Measurements from ENCODE around the gene AHNAK. TPM values are rescaled to one million over a fixed set of nuclear protein-coding genes. Genes with fewer than 3 reads are reported as not detected.

The AHNAK gene
- total RNA-seq, 4 donors from 2014 or later, result 1,199 to 1,973 (median 1,368) TPM

DNA sequence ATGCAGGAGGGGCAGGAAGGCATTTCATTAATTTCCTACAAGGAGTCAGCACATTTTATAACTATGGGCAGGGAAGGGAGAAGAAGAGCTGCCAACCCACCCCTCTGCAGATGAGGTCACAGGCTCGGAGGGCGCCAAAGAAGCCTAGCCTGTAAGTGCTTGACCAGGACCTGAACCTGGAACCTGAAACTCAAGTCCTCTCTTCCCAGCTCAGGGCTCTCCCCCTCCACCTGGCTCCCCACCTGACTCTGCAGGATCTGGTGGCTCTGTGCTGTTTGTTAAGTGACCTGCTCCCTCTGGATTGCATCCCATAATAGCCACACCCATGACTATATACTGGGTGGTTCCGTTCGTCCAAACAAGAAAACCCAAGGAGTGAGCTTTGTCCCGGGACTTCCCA, 100.5 kb downstream of the AHNAK start:
- TF ChIP-seq, protein P1, sequence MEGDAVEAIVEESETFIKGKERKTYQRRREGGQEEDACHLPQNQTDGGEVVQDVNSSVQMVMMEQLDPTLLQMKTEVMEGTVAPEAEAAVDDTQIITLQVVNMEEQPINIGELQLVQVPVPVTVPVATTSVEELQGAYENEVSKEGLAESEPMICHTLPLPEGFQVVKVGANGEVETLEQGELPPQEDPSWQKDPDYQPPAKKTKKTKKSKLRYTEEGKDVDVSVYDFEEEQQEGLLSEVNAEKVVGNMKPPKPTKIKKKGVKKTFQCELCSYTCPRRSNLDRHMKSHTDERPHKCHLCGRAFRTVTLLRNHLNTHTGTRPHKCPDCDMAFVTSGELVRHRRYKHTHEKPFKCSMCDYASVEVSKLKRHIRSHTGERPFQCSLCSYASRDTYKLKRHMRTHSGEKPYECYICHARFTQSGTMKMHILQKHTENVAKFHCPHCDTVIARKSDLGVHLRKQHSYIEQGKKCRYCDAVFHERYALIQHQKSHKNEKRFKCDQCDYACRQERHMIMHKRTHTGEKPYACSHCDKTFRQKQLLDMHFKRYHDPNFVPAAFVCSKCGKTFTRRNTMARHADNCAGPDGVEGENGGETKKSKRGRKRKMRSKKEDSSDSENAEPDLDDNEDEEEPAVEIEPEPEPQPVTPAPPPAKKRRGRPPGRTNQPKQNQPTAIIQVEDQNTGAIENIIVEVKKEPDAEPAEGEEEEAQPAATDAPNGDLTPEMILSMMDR (IDR thresholded peaks at IDR 0.05; ENCODE audit: low read depth), result no peak

DNA sequence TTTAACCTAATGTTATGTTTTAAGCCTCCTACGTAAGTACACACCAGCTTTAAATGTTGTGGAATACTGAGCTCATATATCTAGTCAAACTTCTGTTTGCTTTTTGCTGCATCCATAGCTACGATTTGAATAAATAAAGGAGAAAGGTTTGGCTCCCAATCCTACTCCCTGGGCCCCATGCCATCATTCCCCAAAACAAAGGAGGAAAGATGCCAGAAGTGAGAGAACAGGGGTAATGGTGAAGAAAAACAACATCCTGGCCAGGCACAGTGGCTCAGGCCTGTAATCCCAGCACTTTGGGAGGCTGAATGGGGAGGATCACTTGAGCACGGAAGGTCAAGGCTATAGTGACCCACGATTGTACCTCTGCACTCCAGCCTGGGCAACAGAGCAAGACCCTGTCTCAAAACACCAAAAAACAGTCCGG, 101.3 kb downstream of the AHNAK start:
- TF ChIP-seq, protein P1 (IDR thresholded peaks at IDR 0.05; ENCODE audit: low read depth), result no peak

DNA sequence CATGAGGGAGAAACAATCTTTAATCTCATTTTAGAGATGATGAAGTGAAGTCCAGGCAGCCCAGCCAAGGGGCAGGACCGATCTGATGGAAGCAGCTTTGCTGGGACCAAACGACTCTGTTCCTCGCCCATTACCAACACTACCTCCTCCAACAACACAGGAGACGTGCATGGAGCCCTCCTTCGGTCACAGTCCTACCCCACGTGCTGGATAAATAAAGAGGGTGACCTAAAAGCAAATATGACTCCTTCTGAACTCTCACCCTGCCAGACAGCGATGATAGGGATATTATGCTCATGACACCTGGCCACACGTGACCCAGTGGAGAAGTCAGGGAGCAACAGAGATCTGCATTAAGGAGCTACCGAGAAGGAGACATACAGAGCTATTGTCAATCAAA, 101.8 kb downstream of the AHNAK start:
- TF ChIP-seq, protein P1 (IDR thresholded peaks at IDR 0.05; ENCODE audit: low read depth), result no peak

DNA sequence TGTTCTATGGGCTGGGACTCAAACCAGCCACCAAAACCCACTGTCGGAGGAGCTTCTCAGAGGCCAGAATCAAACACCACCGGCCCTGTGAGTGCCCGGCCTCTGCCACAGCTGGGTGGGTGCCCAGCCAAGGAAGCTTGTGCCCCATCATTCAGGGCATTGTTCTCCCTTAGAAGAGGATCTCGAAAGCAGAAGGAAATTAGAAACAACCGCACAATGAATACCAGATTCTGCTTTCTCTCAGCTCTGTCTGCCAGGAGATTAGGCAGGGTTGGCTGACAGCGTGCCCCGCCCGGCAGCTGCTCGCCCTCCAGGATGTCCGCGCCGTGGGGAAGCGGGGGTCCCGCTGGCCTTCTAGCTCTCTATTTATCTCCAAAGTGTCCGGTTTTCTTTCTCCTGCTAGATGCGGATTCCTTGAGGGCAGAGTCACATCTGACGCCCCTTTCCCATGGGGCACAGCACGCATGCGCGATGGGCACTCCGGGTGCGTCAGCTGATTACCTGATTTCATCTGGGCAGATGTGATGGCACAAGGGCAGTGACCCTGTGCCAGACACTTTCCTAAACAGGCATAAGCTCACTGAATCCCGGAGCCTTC, 102.3 kb downstream of the AHNAK start:
- TF ChIP-seq, protein P1 (IDR thresholded peaks at IDR 0.05; ENCODE audit: low read depth), result no peak

DNA sequence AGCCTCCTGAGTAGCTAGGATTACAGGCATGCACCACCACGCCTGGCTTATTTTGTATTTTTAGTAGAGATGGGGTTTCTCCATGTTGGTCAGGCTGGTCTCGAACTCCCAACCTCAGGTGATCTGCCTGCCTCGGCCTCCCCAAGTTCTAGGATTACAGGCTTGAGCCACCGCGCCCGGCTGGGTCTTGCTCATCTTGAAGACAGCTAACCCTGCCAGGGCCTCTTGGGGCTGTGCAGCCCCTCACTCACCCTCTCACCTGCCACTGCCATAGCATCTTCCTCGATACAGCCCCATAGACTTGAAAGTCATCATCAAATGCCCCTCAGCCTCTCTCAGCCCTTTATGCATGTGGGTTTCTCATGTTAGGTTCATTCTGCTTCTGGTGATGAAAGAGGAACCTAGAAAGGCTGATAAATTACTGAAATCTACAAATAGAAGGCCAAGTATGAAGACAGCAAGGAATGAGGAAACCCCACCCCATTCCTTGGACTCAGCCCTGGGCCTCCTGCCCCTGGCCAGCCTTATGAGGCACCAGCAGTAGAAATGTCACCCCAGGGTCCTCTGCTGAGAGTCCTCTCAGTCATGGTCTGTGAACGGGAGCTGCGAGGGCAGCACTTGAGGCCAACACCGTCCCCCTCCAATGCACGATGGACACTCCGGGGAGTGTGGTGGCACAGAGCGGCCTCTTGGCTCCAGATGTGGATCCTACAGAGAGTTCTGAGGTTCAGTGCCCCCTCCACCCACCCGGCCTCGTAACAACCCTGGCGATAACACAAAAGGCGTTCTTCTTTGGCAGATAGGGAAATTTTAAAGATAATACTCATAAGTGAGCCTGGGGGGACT, 103.0 kb downstream of the AHNAK start:
- TF ChIP-seq, protein P1 (IDR thresholded peaks at IDR 0.05; ENCODE audit: low read depth), result no peak

DNA sequence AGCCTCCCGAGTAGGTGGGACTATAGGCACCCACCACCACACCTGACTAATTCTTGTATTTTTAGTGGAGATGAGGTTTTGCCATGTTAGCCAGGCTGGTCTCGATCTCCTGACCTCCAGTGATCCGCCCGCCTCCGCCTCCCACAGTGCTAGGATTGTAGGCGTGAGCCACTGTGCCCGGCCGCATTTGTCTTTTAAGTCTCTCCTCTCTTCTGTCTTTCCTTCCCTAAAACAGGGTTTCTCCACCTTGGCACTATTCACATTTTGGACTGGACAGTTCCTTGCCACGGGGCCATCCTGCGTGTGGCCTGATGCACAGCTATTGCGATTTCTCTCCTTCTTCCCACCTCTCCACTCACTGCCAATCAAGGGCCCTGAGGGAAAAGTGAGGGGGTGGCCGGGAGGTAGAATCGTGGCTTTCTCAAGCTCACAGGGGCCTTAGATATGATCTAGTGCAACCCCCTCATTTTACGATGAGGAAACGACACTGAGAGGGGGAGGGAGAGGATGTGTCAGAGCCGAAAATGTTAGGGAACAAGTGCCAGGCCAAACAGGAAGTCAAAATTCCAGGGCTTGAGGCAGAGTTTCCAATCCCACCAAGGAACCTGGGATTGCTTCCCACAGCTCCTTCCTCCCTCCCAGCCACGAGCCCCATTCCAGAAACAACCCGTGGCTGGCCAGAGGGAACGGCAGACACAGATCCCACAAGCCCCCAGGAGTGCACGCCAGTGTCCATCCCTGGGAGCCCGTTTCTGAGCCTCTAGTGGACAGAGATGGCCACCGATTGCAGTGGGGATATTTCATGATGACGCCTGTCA, 106.6 kb downstream of the AHNAK start:
- TF ChIP-seq, protein P1 (IDR thresholded peaks at IDR 0.05; ENCODE audit: low read depth), result no peak

DNA sequence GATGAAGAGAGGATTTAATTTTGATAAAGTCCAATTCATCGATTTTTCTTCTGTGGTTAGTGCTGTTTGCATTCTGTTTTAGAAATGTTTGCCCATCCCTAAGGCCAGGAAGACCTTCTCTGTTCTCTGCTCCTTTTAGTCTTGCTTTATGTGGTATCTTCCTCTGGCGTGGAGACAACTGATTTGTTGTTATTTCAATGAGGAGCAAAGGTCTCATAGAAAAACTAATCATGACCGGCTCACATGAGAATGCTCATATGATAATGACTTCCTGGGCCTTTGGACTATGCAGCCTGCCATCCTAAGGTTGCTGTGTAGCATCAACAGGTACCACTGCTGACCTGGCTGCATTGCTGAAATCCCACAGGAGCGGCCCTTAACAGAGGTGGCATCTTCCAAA, 108.0 kb downstream of the AHNAK start:
- TF ChIP-seq, protein P1 (IDR thresholded peaks at IDR 0.05; ENCODE audit: low read depth), result no peak

Measured in subcutaneous adipose tissue (tissue), 4 donors.